HL-60 (cell line): ENCODE data around the gene LRBA.

Experiments used
- DNase-seq, 2 experiments: peaks; one replicate each; pipeline ENCODE4 v3.0.0-alpha.2; 2010 to 2020; ENCODE audit warnings: low read depth in 1 of 2, low spot score in 1 of 2
- H3K27ac ChIP-seq: fragments of 250-450 bp; sonication (Bioruptor Pico); replicated peaks from 2 replicates; pipeline ENCODE4 v1.5.1; 2020; ENCODE audit warnings: mild to moderate bottlenecking, moderate library complexity
- H3K27me3 ChIP-seq: fragments of 250-450 bp; sonication (Bioruptor Pico); 2 replicates; pipeline ENCODE4 v1.5.1; 2021; ENCODE audit warnings: mild to moderate bottlenecking, moderate library complexity; ENCODE audit not compliant: insufficient read depth, poor library complexity, severe bottlenecking
- H3K4me3 ChIP-seq: replicated peaks from 2 replicates; pipeline ENCODE4 v1.5.1; 2011; ENCODE audit warnings: mild to moderate bottlenecking, control low read depth, low read length; ENCODE audit not compliant: insufficient read depth
- GABPA ChIP-seq: IDR thresholded peaks from 2 replicates; pipeline ENCODE4 v1.6.1; 2012; ENCODE audit warnings: low read depth
- POLR2AphosphoS5 ChIP-seq: IDR thresholded peaks from 2 replicates; pipeline ENCODE4 v1.6.1; 2012; ENCODE audit warnings: low read depth
- SPI1 ChIP-seq: IDR thresholded peaks from 2 replicates; pipeline ENCODE4 v1.6.1; 2012; ENCODE audit warnings: low read depth, mild to moderate bottlenecking, borderline replicate concordance
- TF ChIP-seq, protein P1 (sequence below): IDR thresholded peaks from one replicate; pipeline ENCODE4 v1.5.1; 2011; ENCODE audit warnings: low read length, control low read depth, inconsistent platforms; ENCODE audit not compliant: insufficient read depth
- TF ChIP-seq, protein P2 (sequence below): IDR thresholded peaks from 2 replicates; pipeline ENCODE4 v1.6.1; 2012; ENCODE audit warnings: low read depth; ENCODE audit not compliant: insufficient replicate concordance

Gene LRBA

DNA sequence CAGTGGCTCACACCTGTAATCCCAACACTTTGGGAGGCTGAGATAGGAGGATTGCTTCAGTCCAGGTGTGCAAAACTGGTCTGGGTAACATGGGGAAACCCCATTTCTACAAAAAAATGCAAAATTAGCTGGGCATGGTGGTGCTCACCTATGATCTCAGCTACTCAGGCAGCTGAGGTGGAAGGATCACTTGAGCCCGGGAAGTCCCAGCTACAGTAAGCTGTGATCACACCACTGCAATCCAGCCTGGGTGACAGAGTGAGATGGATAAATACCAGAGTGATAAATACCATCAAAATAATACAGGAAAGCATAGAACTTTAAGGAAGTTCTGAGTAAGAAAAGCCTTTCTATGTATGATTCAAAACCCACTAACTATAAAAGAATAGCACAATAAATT, 52.8 kb downstream of the LRBA start:
- no peak for TF ChIP-seq POLR2AphosphoS5
- TF ChIP-seq, protein P1, sequence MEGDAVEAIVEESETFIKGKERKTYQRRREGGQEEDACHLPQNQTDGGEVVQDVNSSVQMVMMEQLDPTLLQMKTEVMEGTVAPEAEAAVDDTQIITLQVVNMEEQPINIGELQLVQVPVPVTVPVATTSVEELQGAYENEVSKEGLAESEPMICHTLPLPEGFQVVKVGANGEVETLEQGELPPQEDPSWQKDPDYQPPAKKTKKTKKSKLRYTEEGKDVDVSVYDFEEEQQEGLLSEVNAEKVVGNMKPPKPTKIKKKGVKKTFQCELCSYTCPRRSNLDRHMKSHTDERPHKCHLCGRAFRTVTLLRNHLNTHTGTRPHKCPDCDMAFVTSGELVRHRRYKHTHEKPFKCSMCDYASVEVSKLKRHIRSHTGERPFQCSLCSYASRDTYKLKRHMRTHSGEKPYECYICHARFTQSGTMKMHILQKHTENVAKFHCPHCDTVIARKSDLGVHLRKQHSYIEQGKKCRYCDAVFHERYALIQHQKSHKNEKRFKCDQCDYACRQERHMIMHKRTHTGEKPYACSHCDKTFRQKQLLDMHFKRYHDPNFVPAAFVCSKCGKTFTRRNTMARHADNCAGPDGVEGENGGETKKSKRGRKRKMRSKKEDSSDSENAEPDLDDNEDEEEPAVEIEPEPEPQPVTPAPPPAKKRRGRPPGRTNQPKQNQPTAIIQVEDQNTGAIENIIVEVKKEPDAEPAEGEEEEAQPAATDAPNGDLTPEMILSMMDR = no peak
- TF ChIP-seq SPI1 = no peak
- TF ChIP-seq, protein P2, sequence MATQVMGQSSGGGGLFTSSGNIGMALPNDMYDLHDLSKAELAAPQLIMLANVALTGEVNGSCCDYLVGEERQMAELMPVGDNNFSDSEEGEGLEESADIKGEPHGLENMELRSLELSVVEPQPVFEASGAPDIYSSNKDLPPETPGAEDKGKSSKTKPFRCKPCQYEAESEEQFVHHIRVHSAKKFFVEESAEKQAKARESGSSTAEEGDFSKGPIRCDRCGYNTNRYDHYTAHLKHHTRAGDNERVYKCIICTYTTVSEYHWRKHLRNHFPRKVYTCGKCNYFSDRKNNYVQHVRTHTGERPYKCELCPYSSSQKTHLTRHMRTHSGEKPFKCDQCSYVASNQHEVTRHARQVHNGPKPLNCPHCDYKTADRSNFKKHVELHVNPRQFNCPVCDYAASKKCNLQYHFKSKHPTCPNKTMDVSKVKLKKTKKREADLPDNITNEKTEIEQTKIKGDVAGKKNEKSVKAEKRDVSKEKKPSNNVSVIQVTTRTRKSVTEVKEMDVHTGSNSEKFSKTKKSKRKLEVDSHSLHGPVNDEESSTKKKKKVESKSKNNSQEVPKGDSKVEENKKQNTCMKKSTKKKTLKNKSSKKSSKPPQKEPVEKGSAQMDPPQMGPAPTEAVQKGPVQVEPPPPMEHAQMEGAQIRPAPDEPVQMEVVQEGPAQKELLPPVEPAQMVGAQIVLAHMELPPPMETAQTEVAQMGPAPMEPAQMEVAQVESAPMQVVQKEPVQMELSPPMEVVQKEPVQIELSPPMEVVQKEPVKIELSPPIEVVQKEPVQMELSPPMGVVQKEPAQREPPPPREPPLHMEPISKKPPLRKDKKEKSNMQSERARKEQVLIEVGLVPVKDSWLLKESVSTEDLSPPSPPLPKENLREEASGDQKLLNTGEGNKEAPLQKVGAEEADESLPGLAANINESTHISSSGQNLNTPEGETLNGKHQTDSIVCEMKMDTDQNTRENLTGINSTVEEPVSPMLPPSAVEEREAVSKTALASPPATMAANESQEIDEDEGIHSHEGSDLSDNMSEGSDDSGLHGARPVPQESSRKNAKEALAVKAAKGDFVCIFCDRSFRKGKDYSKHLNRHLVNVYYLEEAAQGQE = no peak
- no peak for TF ChIP-seq GABPA
- Histone ChIP-seq H3K27ac (no peak overlapping the region), H3K4me3 (no peak overlapping the region), H3K27me3 (no peaks in the 10 kb centered on the region)
- DNase-seq = no peak

DNA sequence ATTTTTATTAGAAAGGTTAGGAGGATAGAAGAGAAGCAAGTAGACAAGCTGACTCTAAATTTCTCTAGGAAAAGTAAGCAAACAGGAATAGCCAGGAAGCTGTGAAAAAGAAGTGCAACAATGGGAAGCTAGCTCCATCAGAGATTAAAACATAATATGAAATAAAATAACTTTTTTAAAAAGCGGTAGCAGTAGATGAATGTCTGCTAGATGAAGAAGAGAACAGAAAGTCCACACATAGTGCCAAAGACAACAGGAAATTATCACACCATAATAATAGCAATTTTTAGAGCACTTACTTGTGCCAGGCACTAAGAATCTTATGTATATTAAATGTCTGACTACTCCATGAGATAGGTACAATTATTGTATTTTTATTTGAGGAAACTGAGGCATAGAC, 53.5 kb downstream of the LRBA start:
- H3K27me3 ChIP-seq = no peaks in the 10 kb centered on the region
- TF ChIP-seq SPI1 (no peak), POLR2AphosphoS5 (no peak), GABPA (no peak)
- TF ChIP-seq, protein P1 = no peak
- TF ChIP-seq, protein P2 = no peak
- no peak overlapping the region for H3K27ac ChIP-seq
- no peak overlapping the region for H3K4me3 ChIP-seq
- DNase-seq = no peak

- Histone ChIP-seq H3K27ac (no peak overlapping the region), H3K27me3 (no peaks in the 10 kb centered on the region), H3K4me3 (no peak overlapping the region)
- TF ChIP-seq SPI1 (no peak), POLR2AphosphoS5 (no peak)
- TF ChIP-seq, protein P1 = peak; percentile 58
- TF ChIP-seq, protein P2 = no peak
- DNase-seq = peak; percentile 10 to 52
Measured at GRCh38 chr4:150960818-150961217, 54.3 kb downstream of the LRBA start.
